HEK293 (cell line): Measurements from ENCODE around the gene NUDT3.

Source experiments
- BCL11B ChIP-seq: fragments of 450-650 bp; formaldehyde crosslinking; IDR thresholded peaks from 2 replicates; pipeline ENCODE4 v1.5.1; 2016; ENCODE audit warnings: low read depth, missing biosample characterization, missing genetic modification characterization
- KLF1 ChIP-seq: fragments of 450-650 bp; formaldehyde crosslinking; IDR thresholded peaks from 2 replicates; pipeline ENCODE4 v1.5.1; 2016; ENCODE audit warnings: missing biosample characterization, missing genetic modification characterization
- PRDM1 ChIP-seq: fragments of 450-650 bp; formaldehyde crosslinking; IDR thresholded peaks from 2 replicates; pipeline ENCODE4; 2016; ENCODE audit warnings: missing biosample characterization, missing genetic modification characterization
- PRDM10 ChIP-seq: fragments of 450-650 bp; formaldehyde crosslinking; IDR thresholded peaks from 2 replicates; pipeline ENCODE4 v1.5.1; 2016; ENCODE audit warnings: missing biosample characterization, missing genetic modification characterization
- TCF7L2 ChIP-seq: IDR thresholded peaks from 2 replicates; pipeline ENCODE4 v1.6.1; 2011; ENCODE audit warnings: low read depth, mild to moderate bottlenecking, inconsistent platforms, low read length, moderate library complexity, borderline replicate concordance
- YY2 ChIP-seq: fragments of 450-650 bp; formaldehyde crosslinking; IDR thresholded peaks from 2 replicates; pipeline ENCODE4 v1.5.1; 2016; ENCODE audit warnings: missing biosample characterization, missing genetic modification characterization
- ZBTB17 ChIP-seq: fragments of 450-650 bp; formaldehyde crosslinking; IDR thresholded peaks from 2 replicates; pipeline ENCODE4 v1.5.1; 2016; ENCODE audit warnings: missing biosample characterization, missing genetic modification characterization
- ZBTB21 ChIP-seq: fragments of 450-650 bp; formaldehyde crosslinking; IDR thresholded peaks from 2 replicates; pipeline ENCODE4 v1.5.1; 2017; ENCODE audit warnings: missing biosample characterization, missing genetic modification characterization
- ZBTB48 ChIP-seq: fragments of 450-650 bp; formaldehyde crosslinking; IDR thresholded peaks from 2 replicates; pipeline ENCODE4 v1.5.1; 2016; ENCODE audit warnings: missing biosample characterization, missing genetic modification characterization
- ZBTB49 ChIP-seq: fragments of 450-650 bp; formaldehyde crosslinking; IDR thresholded peaks from 2 replicates; pipeline ENCODE4 v1.5.1; 2016; ENCODE audit warnings: missing biosample characterization, missing genetic modification characterization, low read depth
- ZBTB6 ChIP-seq: fragments of 450-650 bp; formaldehyde crosslinking; IDR thresholded peaks from 2 replicates; pipeline ENCODE4 v1.5.1; 2017; ENCODE audit warnings: missing biosample characterization, missing genetic modification characterization
- ZEB2 ChIP-seq: fragments of 450-650 bp; formaldehyde crosslinking; IDR thresholded peaks from 2 replicates; pipeline ENCODE4 v1.5.1; 2016; ENCODE audit warnings: missing biosample characterization, missing genetic modification characterization
- ZFHX2 ChIP-seq: fragments of 450-650 bp; formaldehyde crosslinking; conservative IDR thresholded peaks from 2 replicates; pipeline ENCODE4 v1.5.1; 2016; ENCODE audit warnings: missing biosample characterization, missing genetic modification characterization
- ZFP41 ChIP-seq: fragments of 450-650 bp; formaldehyde crosslinking; IDR thresholded peaks from 2 replicates; pipeline ENCODE4 v1.5.1; 2016; ENCODE audit warnings: missing biosample characterization, missing genetic modification characterization, borderline replicate concordance
- ZFP69B ChIP-seq: fragments of 450-650 bp; formaldehyde crosslinking; IDR thresholded peaks from 2 replicates; pipeline ENCODE4 v1.5.1; 2016; ENCODE audit warnings: missing biosample characterization, missing genetic modification characterization
- ZIC2 ChIP-seq: fragments of 450-650 bp; formaldehyde crosslinking; IDR thresholded peaks from 2 replicates; pipeline ENCODE4 v1.5.1; 2016; ENCODE audit warnings: missing biosample characterization, missing genetic modification characterization
- ZNF174 ChIP-seq: fragments of 450-650 bp; formaldehyde crosslinking; IDR thresholded peaks from 2 replicates; pipeline ENCODE4 v1.5.0; 2017; ENCODE audit warnings: missing biosample characterization, mild to moderate bottlenecking, missing genetic modification characterization
- ZNF184 ChIP-seq: fragments of 450-650 bp; IDR thresholded peaks from 2 replicates; pipeline ENCODE4 v1.5.1; 2018; ENCODE audit warnings: missing biosample characterization, mild to moderate bottlenecking, missing genetic modification characterization
- ZNF19 ChIP-seq: fragments of 450-650 bp; formaldehyde crosslinking; IDR thresholded peaks from 2 replicates; pipeline ENCODE4; 2016; ENCODE audit warnings: missing biosample characterization, missing genetic modification characterization, low read depth
- ZNF23 ChIP-seq: fragments of 450-650 bp; formaldehyde crosslinking; IDR thresholded peaks from 2 replicates; pipeline ENCODE4 v1.5.1; 2016; ENCODE audit warnings: missing biosample characterization, missing genetic modification characterization, borderline replicate concordance
- ZNF266 ChIP-seq: fragments of 450-650 bp; formaldehyde crosslinking; IDR thresholded peaks from 2 replicates; pipeline ENCODE4 v1.5.1; 2016; ENCODE audit warnings: missing biosample characterization, missing genetic modification characterization, low read depth
- ZNF324 ChIP-seq: fragments of 450-650 bp; formaldehyde crosslinking; IDR thresholded peaks from 2 replicates; pipeline ENCODE4 v1.5.1; 2016; ENCODE audit warnings: missing biosample characterization, missing genetic modification characterization
- ZNF394 ChIP-seq: fragments of 450-650 bp; formaldehyde crosslinking; IDR thresholded peaks from 2 replicates; pipeline ENCODE4 v1.5.1; 2016; ENCODE audit warnings: missing biosample characterization, missing genetic modification characterization, mild to moderate bottlenecking, moderate library complexity, borderline replicate concordance
- ZNF398 ChIP-seq: fragments of 450-650 bp; formaldehyde crosslinking; IDR thresholded peaks from 2 replicates; pipeline ENCODE4 v1.5.1; 2017; ENCODE audit warnings: missing biosample characterization, missing genetic modification characterization
- ZNF561 ChIP-seq: fragments of 450-650 bp; IDR thresholded peaks from 2 replicates; pipeline ENCODE4 v1.5.1; 2018; ENCODE audit warnings: missing biosample characterization, missing genetic modification characterization, borderline replicate concordance
- ZNF654 ChIP-seq: fragments of 450-650 bp; formaldehyde crosslinking; IDR thresholded peaks from 2 replicates; pipeline ENCODE4 v1.5.1; 2016; ENCODE audit warnings: low read depth, missing biosample characterization, missing genetic modification characterization
- ZNF785 ChIP-seq: fragments of 450-650 bp; formaldehyde crosslinking; IDR thresholded peaks from 2 replicates; pipeline ENCODE4 v1.5.1; 2016; ENCODE audit warnings: missing biosample characterization, missing genetic modification characterization
- ZSCAN4 ChIP-seq: fragments of 450-650 bp; formaldehyde crosslinking; IDR thresholded peaks from 2 replicates; pipeline ENCODE4 v1.5.1; 2017; ENCODE audit warnings: missing biosample characterization, missing genetic modification characterization

NUDT3 gene

GRCh38 chr6:34246563-34247391 lies 145.7 kb downstream of the NUDT3 start (continued):
- TF ChIP-seq ZNF174 (tag by site-specific recombination) (no peak), ZBTB6 (no peak), ZBTB17 (tag by site-specific recombination) (peak; percentile 52), ZNF23 (tag by site-specific recombination) (no peak), KLF1 (tag by site-specific recombination) (peak; percentile 56; the same call in 1 of the 2 replicates), ZNF19 (tag by site-specific recombination) (no peak), ZNF394 (tag by site-specific recombination) (no peak), ZEB2 (tag by site-specific recombination) (0 out of 2 replicates have a peak, but pooled peaks have one; percentile 58), ZNF785 (tag by site-specific recombination) (0 out of 2 replicates have a peak, but pooled peaks have one; percentile 19), BCL11B (tag by site-specific recombination) (peak; percentile 67; the same call in 1 of the 2 replicates), ZIC2 (tag by site-specific recombination) (peak; percentile 93), PRDM1 (tag by site-specific recombination) (no peak), YY2 (tag by site-specific recombination) (no peak), ZNF266 (no peak), ZBTB21 (no peak), ZFP69B (no peak), ZBTB49 (no peak), ZNF561 (no peak), TCF7L2 (no peak), ZNF398 (tag by site-specific recombination) (no peak), ZFP41 (no peak), ZNF654 (tag by site-specific recombination) (peak; percentile 34), ZSCAN4 (tag by site-specific recombination) (no peak), ZBTB48 (tag by site-specific recombination) (no peak), PRDM10 (tag by site-specific recombination) (0 out of 2 replicates have a peak, but pooled peaks have one; percentile 13), ZFHX2 (tag by site-specific recombination) (peak; percentile 98), ZNF324 (tag by site-specific recombination) (no peak), ZNF184 (no peak)
